Osteoblast (primary cell): ENCODE results near the gene BHLHA15. TPM values are rescaled to one million over a fixed set of nuclear protein-coding genes. Genes with fewer than 3 reads are reported as not detected.

Experiments
- DNase-seq: peaks from one replicate; pipeline ENCODE4 v3.0.0; 2011; ENCODE audit warnings: low spot score, mixed read lengths; ENCODE audit not compliant: insufficient read length; ENCODE audit errors: missing footprints
- H2AFZ ChIP-seq: 2 replicates; pipeline ENCODE4 v1.6.0; 2011; ENCODE audit warnings: mild to moderate bottlenecking, low read length
- H3K27ac ChIP-seq: 2 replicates; pipeline ENCODE4 v1.5.1; 2011; ENCODE audit warnings: mild to moderate bottlenecking, low read depth, low read length, moderate library complexity
- H3K27me3 ChIP-seq: 2 replicates; pipeline ENCODE4 v1.6.0; 2012; ENCODE audit warnings: mild to moderate bottlenecking, control low read depth, inconsistent platforms, low read length, moderate library complexity; ENCODE audit not compliant: insufficient read depth
- H3K36me3 ChIP-seq: 2 replicates; pipeline ENCODE4 v1.5.1; 2011; ENCODE audit warnings: mild to moderate bottlenecking, low read length, control low read depth, moderate library complexity; ENCODE audit not compliant: insufficient read depth
- H3K4me1 ChIP-seq: 2 replicates; pipeline ENCODE4 v1.5.1; 2011; ENCODE audit warnings: mild to moderate bottlenecking, low read length, control low read depth, moderate library complexity; ENCODE audit not compliant: insufficient read depth
- H3K4me2 ChIP-seq: 2 replicates; pipeline ENCODE4 v1.6.0; 2011; ENCODE audit warnings: mild to moderate bottlenecking, low read length; ENCODE audit not compliant: insufficient read depth
- H3K4me3 ChIP-seq: fragments of 200-600 bp; sonication (generic); 3 replicates; pipeline ENCODE4 v1.5.1; 2012; ENCODE audit warnings: mild to moderate bottlenecking, low read length, inconsistent platforms; ENCODE audit not compliant: insufficient read depth
- H3K79me2 ChIP-seq: 2 replicates; pipeline ENCODE4 v1.6.0; 2012; ENCODE audit warnings: mild to moderate bottlenecking, low read length, control low read depth, inconsistent platforms; ENCODE audit not compliant: insufficient read depth
- H3K9me3 ChIP-seq: 2 replicates; pipeline ENCODE4 v1.5.1; 2011; ENCODE audit warnings: low read depth, low read length, control low read depth
- H4K20me1 ChIP-seq: 2 replicates; pipeline ENCODE4 v1.6.0; 2012; ENCODE audit warnings: mild to moderate bottlenecking, low read length, control low read depth; ENCODE audit not compliant: insufficient read depth
- total RNA-seq: library from RNA; depleted of rRNA; stranded (reverse); fragments of >200 nt; gene quantifications from 2 replicates; pipeline ENCODE4 v1.2.3, GENCODE V29; 2012
- TF ChIP-seq, protein P1 (sequence below): IDR thresholded peaks from 2 replicates; pipeline ENCODE4 v1.5.1; 2011; ENCODE audit warnings: mild to moderate bottlenecking, low read depth, low read length, moderate library complexity; ENCODE audit errors: extremely low read depth

Gene BHLHA15
- total RNA-seq, 1 donor = not detected

DNA sequence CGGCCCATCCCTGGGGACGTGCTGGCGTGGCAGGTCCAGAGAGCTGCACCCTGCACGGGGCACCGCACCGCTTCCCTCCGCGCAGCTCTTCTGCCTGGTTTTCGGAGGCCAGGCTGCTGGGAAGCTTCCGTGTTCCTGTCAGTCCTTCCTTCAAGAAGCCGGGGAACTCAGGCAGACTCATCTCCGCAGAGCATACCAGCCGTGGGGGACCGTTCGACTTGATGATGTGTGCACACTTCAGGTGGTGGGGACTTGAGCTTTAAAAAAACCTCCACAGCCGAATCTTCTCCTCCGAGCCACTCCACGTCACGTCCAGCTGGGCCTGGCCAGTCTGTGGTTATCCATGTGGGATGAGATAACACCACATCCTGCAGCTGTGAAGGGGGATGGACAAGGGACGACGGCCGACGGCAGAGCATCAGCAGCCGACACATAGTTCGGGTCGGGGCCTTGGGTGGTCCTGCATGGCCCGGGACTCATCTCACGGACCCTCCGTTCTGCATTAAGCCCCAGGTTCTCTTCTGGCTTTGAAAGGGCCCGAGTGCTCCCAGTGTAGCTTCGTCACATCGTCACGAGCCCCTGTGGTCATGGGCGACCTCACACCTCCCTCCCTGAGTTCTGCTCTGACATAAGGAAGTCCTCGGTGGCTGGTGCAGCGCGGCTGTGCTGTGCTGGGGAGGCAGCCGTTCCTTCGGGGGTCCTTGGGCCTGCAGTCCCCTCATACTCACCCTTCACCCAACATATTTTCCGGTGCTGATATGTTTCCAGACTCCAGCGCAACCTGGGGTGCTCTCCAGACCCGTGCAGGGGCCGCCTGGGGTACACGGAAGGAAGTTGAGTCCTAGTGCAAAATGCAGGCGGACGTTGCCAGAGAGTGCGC is 4.5 kb upstream of the BHLHA15 start:
- no peaks in the 10 kb centered on the region for H3K4me1 ChIP-seq
- no peaks in the 10 kb centered on the region for H3K27me3 ChIP-seq
- no peaks in the 10 kb centered on the region for H3K79me2 ChIP-seq

DNA sequence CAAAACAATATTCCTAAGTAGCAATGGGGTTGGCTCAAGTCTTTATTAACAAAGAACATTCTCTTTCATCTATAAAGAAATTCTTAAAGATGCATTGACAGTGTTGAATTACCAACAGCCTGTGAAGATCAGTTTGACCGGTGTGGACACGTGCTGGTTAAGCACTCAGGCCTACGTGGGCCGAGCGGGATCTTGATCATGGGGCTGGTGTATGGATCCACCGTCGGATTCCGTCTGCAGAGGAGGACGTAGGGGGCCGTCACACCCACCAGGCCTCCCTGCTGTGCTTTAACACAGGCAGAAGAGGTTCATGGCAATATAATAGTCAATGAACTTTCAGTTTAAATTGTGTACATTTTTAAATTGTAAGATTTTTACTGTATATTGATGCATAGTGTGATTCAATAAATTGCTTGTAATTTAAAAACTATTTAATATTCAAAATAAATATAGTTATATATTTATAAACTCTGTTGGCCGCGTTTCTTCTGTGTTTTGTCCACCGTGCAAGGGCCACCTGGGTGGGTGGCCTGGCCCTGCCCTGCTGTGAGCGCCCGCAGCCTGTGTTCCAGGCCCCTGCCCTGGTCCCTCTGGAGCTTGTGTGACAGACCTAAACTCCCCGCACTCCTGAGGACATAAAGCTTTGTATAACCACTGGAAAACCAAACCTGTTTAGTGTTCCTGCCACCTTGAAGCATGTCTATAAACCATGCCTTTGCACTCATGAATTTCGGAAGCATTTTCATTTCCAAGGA is 1.9 kb upstream of the BHLHA15 start:
- Histone ChIP-seq H3K4me3 (no peak overlapping the region), H3K36me3 (no peaks in the 10 kb centered on the region), H3K79me2 (no peaks in the 10 kb centered on the region), H3K27me3 (no peaks in the 10 kb centered on the region), H3K4me1 (no peaks in the 10 kb centered on the region), H4K20me1 (no peaks in the 10 kb centered on the region), H3K9me3 (no peaks in the 10 kb centered on the region), H3K27ac (no peak overlapping the region), H2AFZ (no peak overlapping the region), H3K4me2 (no peak overlapping the region)
- TF ChIP-seq, protein P1, sequence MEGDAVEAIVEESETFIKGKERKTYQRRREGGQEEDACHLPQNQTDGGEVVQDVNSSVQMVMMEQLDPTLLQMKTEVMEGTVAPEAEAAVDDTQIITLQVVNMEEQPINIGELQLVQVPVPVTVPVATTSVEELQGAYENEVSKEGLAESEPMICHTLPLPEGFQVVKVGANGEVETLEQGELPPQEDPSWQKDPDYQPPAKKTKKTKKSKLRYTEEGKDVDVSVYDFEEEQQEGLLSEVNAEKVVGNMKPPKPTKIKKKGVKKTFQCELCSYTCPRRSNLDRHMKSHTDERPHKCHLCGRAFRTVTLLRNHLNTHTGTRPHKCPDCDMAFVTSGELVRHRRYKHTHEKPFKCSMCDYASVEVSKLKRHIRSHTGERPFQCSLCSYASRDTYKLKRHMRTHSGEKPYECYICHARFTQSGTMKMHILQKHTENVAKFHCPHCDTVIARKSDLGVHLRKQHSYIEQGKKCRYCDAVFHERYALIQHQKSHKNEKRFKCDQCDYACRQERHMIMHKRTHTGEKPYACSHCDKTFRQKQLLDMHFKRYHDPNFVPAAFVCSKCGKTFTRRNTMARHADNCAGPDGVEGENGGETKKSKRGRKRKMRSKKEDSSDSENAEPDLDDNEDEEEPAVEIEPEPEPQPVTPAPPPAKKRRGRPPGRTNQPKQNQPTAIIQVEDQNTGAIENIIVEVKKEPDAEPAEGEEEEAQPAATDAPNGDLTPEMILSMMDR = no peak
- peak; percentile 45 for DNase-seq

More for the DNA sequence above, 4.5 kb upstream of the BHLHA15 start:
- no peaks in the 10 kb centered on the region for H3K9me3 ChIP-seq
- TF ChIP-seq, protein P1 = no peak
- H3K27ac ChIP-seq = no peak overlapping the region
- DNase-seq = peak; percentile 77
- H3K4me2 ChIP-seq = no peak overlapping the region
- H3K4me3 ChIP-seq = no peak overlapping the region
- H4K20me1 ChIP-seq = no peaks in the 10 kb centered on the region
- no peaks in the 10 kb centered on the region for H3K36me3 ChIP-seq
- no peak overlapping the region for H2AFZ ChIP-seq

DNA sequence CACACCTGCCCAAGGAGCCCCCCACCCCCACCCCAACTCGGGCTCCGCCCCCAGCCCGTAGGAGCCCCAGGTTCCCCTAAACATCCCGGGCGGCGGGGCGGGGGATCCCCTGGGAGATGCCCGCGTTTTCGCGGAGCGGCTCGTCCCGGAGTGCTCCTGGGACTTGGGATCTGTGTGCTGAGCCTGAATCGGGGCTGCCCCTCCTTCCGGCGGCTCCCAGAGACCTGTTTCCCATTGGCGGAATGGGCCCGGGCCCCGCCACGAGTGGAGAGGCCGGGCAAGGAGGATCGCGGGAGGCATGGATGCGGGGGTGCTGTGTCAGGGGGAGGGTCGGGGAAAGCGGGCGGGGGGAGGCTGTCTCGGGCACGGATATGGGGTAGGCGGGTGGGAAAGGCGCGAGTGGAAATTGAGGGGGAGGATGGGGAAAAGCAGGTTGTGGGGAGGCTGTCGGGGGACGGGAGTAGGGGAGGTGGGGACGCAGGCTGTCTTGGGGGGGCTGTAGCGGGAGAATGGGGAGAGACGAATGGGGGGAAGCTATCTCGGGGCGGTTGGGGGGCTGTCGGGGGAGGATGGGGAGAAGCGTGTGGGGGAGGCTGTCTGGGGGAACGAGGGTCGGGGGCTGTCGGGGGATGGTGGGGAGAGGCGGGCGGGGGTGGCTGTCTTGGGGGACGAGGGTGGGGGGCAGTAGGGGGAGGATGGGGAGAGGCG is 572 bp upstream of the BHLHA15 start:
- TF ChIP-seq, protein P1 = no peak
- Histone ChIP-seq H3K9me3 (no peaks in the 10 kb centered on the region), H3K36me3 (no peaks in the 10 kb centered on the region), H3K79me2 (no peaks in the 10 kb centered on the region), H4K20me1 (no peaks in the 10 kb centered on the region), H2AFZ (no peak overlapping the region), H3K4me3 (peak overlapping the region; percentile 65), H3K27ac (no peak overlapping the region), H3K4me1 (no peaks in the 10 kb centered on the region), H3K27me3 (no peaks in the 10 kb centered on the region), H3K4me2 (peak overlapping the region; percentile 73)
- peak; percentile 98 for DNase-seq
